Measurements from ENCODE around the gene CYBA.

GRCh38 chr16:88596483-88596882 is 54.4 kb downstream of the CYBA start:
- TF ChIP-seq HDGF (IDR thresholded peaks at IDR 0.05; ENCODE audit: borderline replicate concordance) (no peak), ARNT (IDR thresholded peaks at IDR 0.05) (no peak), ELF4 (IDR thresholded peaks at IDR 0.05) (no peak), SP1 (IDR thresholded peaks at IDR 0.05) (no peak), BHLHE40 (IDR thresholded peaks at IDR 0.05; ENCODE audit: borderline replicate concordance) (no peak), NFRKB (IDR thresholded peaks at IDR 0.05) (no peak), SUZ12 (IDR thresholded peaks at IDR 0.05) (no peak), FOXM1 (IDR thresholded peaks at IDR 0.05; ENCODE audit: borderline replicate concordance) (no peak), FOXK2 (IDR thresholded peaks at IDR 0.05) (no peak), LEF1 (IDR thresholded peaks at IDR 0.05; ENCODE audit: borderline replicate concordance) (no peak), TARDBP (IDR thresholded peaks at IDR 0.05) (no peak), ZNF384 (IDR thresholded peaks at IDR 0.05) (no peak), FOXA1 (IDR thresholded peaks at IDR 0.05) (no peak)
- TF ChIP-seq, protein P1, sequence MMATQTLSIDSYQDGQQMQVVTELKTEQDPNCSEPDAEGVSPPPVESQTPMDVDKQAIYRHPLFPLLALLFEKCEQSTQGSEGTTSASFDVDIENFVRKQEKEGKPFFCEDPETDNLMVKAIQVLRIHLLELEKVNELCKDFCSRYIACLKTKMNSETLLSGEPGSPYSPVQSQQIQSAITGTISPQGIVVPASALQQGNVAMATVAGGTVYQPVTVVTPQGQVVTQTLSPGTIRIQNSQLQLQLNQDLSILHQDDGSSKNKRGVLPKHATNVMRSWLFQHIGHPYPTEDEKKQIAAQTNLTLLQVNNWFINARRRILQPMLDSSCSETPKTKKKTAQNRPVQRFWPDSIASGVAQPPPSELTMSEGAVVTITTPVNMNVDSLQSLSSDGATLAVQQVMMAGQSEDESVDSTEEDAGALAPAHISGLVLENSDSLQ (IDR thresholded peaks at IDR 0.05) = no peak

All from HEK293T (cell line).